Left kidney (tissue), 2 donors: ENCODE results near the gene NLGN1. TPM values are rescaled to one million over a fixed set of nuclear protein-coding genes. Genes with fewer than 3 reads are reported as not detected.
A peak's percentile ranks its signal among the peaks of the same experiment; 100 is the strongest.

ENCODE experiments used
- DNase-seq: peaks from one replicate; pipeline ENCODE4 v3.0.0-alpha.2; 2013
- polyA plus RNA-seq: library from polyadenylated mRNA; unstranded; fragments of 120-200 nt; gene quantifications from one replicate; pipeline ENCODE4 v1.2.1, GENCODE V29; 2013; ENCODE audit not compliant: insufficient read length

Gene NLGN1
- polyA plus RNA-seq, 1 donor, result 2.9 TPM

- DNase-seq, result no peak
These were observed 589.4 kb downstream of the NLGN1 start for GRCh38 chr3:173986861-173987410.

GRCh38 chr3:173988909-173989308, 591.4 kb downstream of the NLGN1 start:
- DNase-seq, result no peak

- peak; percentile 4 for DNase-seq
These were observed 594.9 kb downstream of the NLGN1 start for GRCh38 chr3:173992416-173992815.

GRCh38 chr3:173993299-173993698, 595.8 kb downstream of the NLGN1 start:
- DNase-seq, result peak; percentile 34

- no peak for DNase-seq
These were observed 603.1 kb downstream of the NLGN1 start for GRCh38 chr3:174000675-174001074.

- DNase-seq, result no peak
These were observed 605.0 kb downstream of the NLGN1 start for GRCh38 chr3:174002543-174002942.

GRCh38 chr3:174010907-174011306, 613.4 kb downstream of the NLGN1 start:
- DNase-seq, result no peak

GRCh38 chr3:174016186-174016585, 618.6 kb downstream of the NLGN1 start:
- no peak for DNase-seq

- DNase-seq, result no peak
These were observed 622.6 kb downstream of the NLGN1 start for GRCh38 chr3:174020156-174020555.

- no peak for DNase-seq
These were observed 625.9 kb downstream of the NLGN1 start for GRCh38 chr3:174023421-174023820.

- DNase-seq, result no peak
These were observed 631.1 kb downstream of the NLGN1 start for GRCh38 chr3:174028673-174029072.

GRCh38 chr3:174035328-174035886, 637.9 kb downstream of the NLGN1 start:
- no peak for DNase-seq

- DNase-seq, result no peak
These were observed 648.8 kb downstream of the NLGN1 start for GRCh38 chr3:174046311-174046710.

- no peak for DNase-seq
These were observed 651.9 kb downstream of the NLGN1 start for GRCh38 chr3:174049472-174049871.

GRCh38 chr3:174051191-174051590, 653.6 kb downstream of the NLGN1 start:
- DNase-seq, result no peak

- no peak for DNase-seq
These were observed 661.3 kb downstream of the NLGN1 start for GRCh38 chr3:174058804-174059203.

- DNase-seq, result no peak
These were observed 662.9 kb downstream of the NLGN1 start for GRCh38 chr3:174060431-174060830.

GRCh38 chr3:174061162-174061561, 663.6 kb downstream of the NLGN1 start:
- DNase-seq, result no peak

- no peak for DNase-seq
These were observed 664.2 kb downstream of the NLGN1 start for GRCh38 chr3:174061731-174062130.

GRCh38 chr3:174062923-174063322, 665.4 kb downstream of the NLGN1 start:
- DNase-seq, result no peak

- no peak for DNase-seq
These were observed 670.5 kb downstream of the NLGN1 start for GRCh38 chr3:174068035-174068434.

GRCh38 chr3:174072675-174073074, 675.1 kb downstream of the NLGN1 start:
- DNase-seq, result no peak

- no peak for DNase-seq
These were observed 686.2 kb downstream of the NLGN1 start for GRCh38 chr3:174083706-174084105.

- no peak for DNase-seq
These were observed 692.0 kb downstream of the NLGN1 start for GRCh38 chr3:174089592-174089991.

- no peak for DNase-seq
These were observed 697.1 kb downstream of the NLGN1 start for GRCh38 chr3:174094669-174095068.
